NCI-H1105 (cell line): ENCODE measurements around the gene PELI2.

Experiments
- DNase-seq: peaks from one replicate; lab custom pipeline; 2025; lab: John Stamatoyannopoulos, UW

PELI2 gene

GRCh38 chr14:56173365-56173922, 55.2 kb downstream of the PELI2 start:
- DNase-seq = no peak

GRCh38 chr14:56175773-56176172, 57.6 kb downstream of the PELI2 start:
- DNase-seq = no peak

- DNase-seq = no peak
These were observed 58.3 kb downstream of the PELI2 start for GRCh38 chr14:56176530-56176929.

GRCh38 chr14:56177036-56177435, 58.8 kb downstream of the PELI2 start:
- no peak for DNase-seq

GRCh38 chr14:56180754-56181542, 62.7 kb downstream of the PELI2 start:
- DNase-seq = no peak

- DNase-seq = peak; percentile 88
These were observed 63.5 kb downstream of the PELI2 start for GRCh38 chr14:56181681-56182085.

- no peak for DNase-seq
These were observed 64.2 kb downstream of the PELI2 start for GRCh38 chr14:56182410-56182809.

- DNase-seq = no peak
These were observed 65.5 kb downstream of the PELI2 start for GRCh38 chr14:56183631-56184157.

- no peak for DNase-seq
These were observed 67.8 kb downstream of the PELI2 start for GRCh38 chr14:56185992-56186391.

- no peak for DNase-seq
These were observed 69.5 kb downstream of the PELI2 start for GRCh38 chr14:56187736-56188135.

GRCh38 chr14:56189307-56189706, 71.1 kb downstream of the PELI2 start:
- no peak for DNase-seq

- no peak for DNase-seq
These were observed 75.1 kb downstream of the PELI2 start for GRCh38 chr14:56193347-56193746.

- no peak for DNase-seq
These were observed 75.8 kb downstream of the PELI2 start for GRCh38 chr14:56194042-56194441.

- no peak for DNase-seq
These were observed 77.0 kb downstream of the PELI2 start for GRCh38 chr14:56195223-56195622.

GRCh38 chr14:56195704-56196103, 77.5 kb downstream of the PELI2 start:
- peak; percentile 31 for DNase-seq

- DNase-seq = no peak
These were observed 78.1 kb downstream of the PELI2 start for GRCh38 chr14:56196274-56196673.

- DNase-seq = no peak
These were observed 78.9 kb downstream of the PELI2 start for GRCh38 chr14:56197150-56197549.

- no peak for DNase-seq
These were observed 80.2 kb downstream of the PELI2 start for GRCh38 chr14:56198438-56198837.

- DNase-seq = no peak
These were observed 81.1 kb downstream of the PELI2 start for GRCh38 chr14:56199095-56199981.

GRCh38 chr14:56199982-56200577, 81.9 kb downstream of the PELI2 start:
- no peak for DNase-seq

GRCh38 chr14:56202256-56202655, 84.0 kb downstream of the PELI2 start:
- no peak for DNase-seq

GRCh38 chr14:56205881-56206280, 87.7 kb downstream of the PELI2 start:
- peak; percentile 56 for DNase-seq
